Vagina (tissue), 2 donors: Measurements from ENCODE around the gene CRKL. TPM values are rescaled to one million over a fixed set of nuclear protein-coding genes. Genes with fewer than 3 reads are reported as not detected.

ENCODE experiments used
- DNase-seq, 2 donors: peaks; one replicate each; pipeline ENCODE4 v3.0.0-alpha.2; 2017; ENCODE audit errors: extremely low spot score in 2 of 2
- H3K27ac ChIP-seq: fragments of 200-600 bp; sonication (generic); one replicate; pipeline ENCODE4 v1.5.1; 2019
- H3K27me3 ChIP-seq: fragments of 200-600 bp; sonication (generic); one replicate; pipeline ENCODE4 v1.5.1; 2019
- H3K36me3 ChIP-seq, 2 donors: fragments of 200-600 bp; sonication (generic); one replicate each; pipeline ENCODE4 v1.5.1; 2017 to 2019
- H3K4me1 ChIP-seq: fragments of 200-600 bp; sonication (generic); one replicate; pipeline ENCODE4 v1.5.1; 2019
- H3K4me3 ChIP-seq, 2 donors: fragments of 200-600 bp; sonication (generic); 1 replicate in 1 of 2; 2 replicates in 1 of 2; pipeline ENCODE4 v1.5.1; 2016 to 2019
- H3K9me3 ChIP-seq: fragments of 200-600 bp; sonication (generic); one replicate; pipeline ENCODE4 v1.5.1; 2019
- CTCF ChIP-seq, 3 experiments: fragments of 450-650 bp in 2 of 3; fragments of 200-600 bp in 1 of 3; sonication (generic) in 1 of 3; IDR thresholded peaks; one replicate each; pipeline ENCODE4 v1.5.1; 2017 to 2019; ENCODE audit warnings: antibody characterized with exemption in 3 of 3, mild to moderate bottlenecking in 2 of 3, moderate library complexity in 2 of 3
- POLR2A ChIP-seq, 2 donors: fragments of 450-650 bp; IDR thresholded peaks; one replicate each; pipeline ENCODE4 v1.6.1; 2017; ENCODE audit warnings: antibody characterized with exemption in 2 of 2, mild to moderate bottlenecking in 2 of 2, moderate library complexity in 2 of 2
- POLR2AphosphoS5 ChIP-seq, 2 donors: sonication (generic); formaldehyde crosslinking; IDR thresholded peaks; one replicate each; pipeline ENCODE4 v1.9.0; 2017; ENCODE audit warnings: antibody characterized with exemption in 2 of 2, mild to moderate bottlenecking in 2 of 2, low read depth in 1 of 2; ENCODE audit not compliant: insufficient read depth in 1 of 2
- intact Hi-C: fragments of 100-400 bp; cut with DNase I; formaldehyde crosslinking; loops from one replicate; pipeline ENCODE4 v1.15.1; 2023
- total RNA-seq: library from RNA; depleted of rRNA; stranded (reverse); fragments of >200 nt; gene quantifications from one replicate; pipeline ENCODE4 v1.2.3, GENCODE V29; 2016

CRKL gene
- total RNA-seq, 1 donor from 2014 or later: 37.6 TPM

- Histone ChIP-seq H3K4me1 (peaks cover 18% of the 10 kb centered on the region), H3K9me3 (no peaks in the 10 kb centered on the region), H3K4me3 (no peak overlapping the region), H3K27me3 (no peaks in the 10 kb centered on the region), H3K36me3 (peaks cover 0 to 48% of the 10 kb centered on the region in 2 donors), H3K27ac (no peak overlapping the region)
- no peak for TF ChIP-seq POLR2AphosphoS5 (IDR thresholded peaks at IDR 0.05; ENCODE audit: insufficient read depth in 1 of 2, low read depth in 1 of 2)
- no peak for TF ChIP-seq CTCF (IDR thresholded peaks at IDR 0.05)
- no peak for TF ChIP-seq POLR2A (IDR thresholded peaks at IDR 0.05)
- no peak for DNase-seq
- intact Hi-C loops: no loop called here
Observed at GRCh38 chr22:20996031-20996410, 78.8 kb downstream of the CRKL start.

- intact Hi-C loops: no loop called here
- Histone ChIP-seq H3K36me3 (peaks cover 0 to 44% of the 10 kb centered on the region in 2 donors), H3K4me3 (no peak overlapping the region), H3K4me1 (peaks cover 22% of the 10 kb centered on the region), H3K9me3 (no peaks in the 10 kb centered on the region), H3K27me3 (no peaks in the 10 kb centered on the region), H3K27ac (no peak overlapping the region)
- TF ChIP-seq CTCF (IDR thresholded peaks at IDR 0.05) (no peak), POLR2A (IDR thresholded peaks at IDR 0.05) (no peak), POLR2AphosphoS5 (IDR thresholded peaks at IDR 0.05; ENCODE audit: insufficient read depth in 1 of 2, low read depth in 1 of 2) (no peak)
- DNase-seq: no peak
Observed at GRCh38 chr22:20996598-20997535, 79.7 kb downstream of the CRKL start.

GRCh38 chr22:20997536-20998257, 80.5 kb downstream of the CRKL start:
- no peak for DNase-seq
- Histone ChIP-seq H3K4me1 (peaks cover 23% of the 10 kb centered on the region), H3K27me3 (no peaks in the 10 kb centered on the region), H3K4me3 (no peak overlapping the region), H3K27ac (no peak overlapping the region), H3K36me3 (peaks cover 0 to 35% of the 10 kb centered on the region in 2 donors), H3K9me3 (no peaks in the 10 kb centered on the region)
- no peak for TF ChIP-seq CTCF (IDR thresholded peaks at IDR 0.05)
- no peak for TF ChIP-seq POLR2AphosphoS5 (IDR thresholded peaks at IDR 0.05; ENCODE audit: insufficient read depth in 1 of 2, low read depth in 1 of 2)
- no peak for TF ChIP-seq POLR2A (IDR thresholded peaks at IDR 0.05)
- intact Hi-C loops: no loop called here

- Histone ChIP-seq H3K4me3 (no peak overlapping the region), H3K9me3 (no peaks in the 10 kb centered on the region), H3K4me1 (peaks cover 33% of the 10 kb centered on the region), H3K27me3 (no peaks in the 10 kb centered on the region), H3K36me3 (peaks cover 0 to 32% of the 10 kb centered on the region in 2 donors), H3K27ac (no peak overlapping the region)
- TF ChIP-seq CTCF (IDR thresholded peaks at IDR 0.05) (no peak), POLR2AphosphoS5 (IDR thresholded peaks at IDR 0.05; ENCODE audit: insufficient read depth in 1 of 2, low read depth in 1 of 2) (no peak), POLR2A (IDR thresholded peaks at IDR 0.05) (no peak)
- no peak for DNase-seq
- intact Hi-C loops: no loop called here
Observed at GRCh38 chr22:20998411-20999336, 81.5 kb downstream of the CRKL start.
